ENCODE measurements around the gene KRTAP10-1.

Gene KRTAP10-1

DNA sequence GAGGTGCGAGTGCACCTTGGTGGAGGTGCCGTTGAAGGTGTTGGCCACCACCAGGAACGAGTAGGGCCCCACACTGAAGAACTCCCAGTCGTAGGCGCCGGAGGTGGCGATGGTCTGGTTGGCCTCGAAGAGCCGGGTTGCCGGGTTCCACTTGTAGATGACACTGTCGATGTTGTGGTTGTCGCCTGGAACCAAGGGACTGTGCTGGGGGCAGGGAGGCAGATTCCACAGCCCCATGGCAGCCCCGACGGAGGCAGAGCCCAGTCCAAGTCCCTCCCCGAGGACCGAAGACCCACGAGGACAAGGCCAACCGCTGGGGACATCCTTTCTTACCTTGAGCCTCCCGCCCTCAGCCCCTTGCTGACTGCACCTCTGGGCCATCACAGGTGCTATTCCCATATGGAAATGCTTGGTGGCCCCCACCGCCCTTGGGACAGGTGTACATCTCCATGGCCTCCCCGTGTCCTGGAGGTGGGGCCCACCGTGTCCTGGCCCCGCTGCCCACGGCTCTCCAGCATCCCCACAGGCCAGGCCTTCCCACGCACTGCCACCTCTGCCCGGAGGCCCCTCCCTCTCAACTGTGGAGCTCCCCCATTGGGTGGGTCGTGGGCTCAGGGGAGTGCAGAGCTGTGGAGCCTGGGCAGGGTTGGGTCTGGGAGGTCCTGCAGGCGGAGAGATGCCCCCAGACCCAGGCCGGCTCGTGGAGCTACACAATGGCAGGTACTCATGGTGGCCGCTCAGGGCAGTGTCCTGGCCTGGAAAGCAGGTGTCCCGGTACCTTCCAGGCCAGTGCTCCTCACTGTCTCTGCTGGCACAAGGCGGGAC lies 17.9 kb downstream of the KRTAP10-1 start:
- no peak overlapping the region for H2AFZ ChIP-seq (ENCODE audit: low read length)
- H3K9me3 ChIP-seq (ENCODE audit: low read length) = peaks cover 3% of the 10 kb centered on the region; the same call in 1 of the 2 replicates
- H3K9ac ChIP-seq (ENCODE audit: low read length) = no peak overlapping the region
- H3K4me2 ChIP-seq (ENCODE audit: low read length) = no peak overlapping the region
- no peak overlapping the region for H3K4me3 ChIP-seq (ENCODE audit: low read depth, low read length, poor library complexity, severe bottlenecking)
- no peaks in the 10 kb centered on the region for H3K27me3 ChIP-seq (ENCODE audit: insufficient read depth, low read length)
- H3K9me2 ChIP-seq (ENCODE audit: low read depth, low read length) = no peaks in the 10 kb centered on the region
- H3F3A ChIP-seq (ENCODE audit: insufficient read depth, low read length) = no peaks in the 10 kb centered on the region
- H4K20me1 ChIP-seq (ENCODE audit: insufficient read depth, low read length) = no peaks in the 10 kb centered on the region
- H3K4me1 ChIP-seq (ENCODE audit: insufficient read depth, low read length, severe bottlenecking) = no peaks in the 10 kb centered on the region
- no peak overlapping the region for H3K27ac ChIP-seq (ENCODE audit: low read depth, low read length, poor library complexity, severe bottlenecking)
- TF ChIP-seq EZH2 (IDR thresholded peaks at IDR 0.05; ENCODE audit: borderline replicate concordance, low read length) = no peak
- TF ChIP-seq, protein P1, sequence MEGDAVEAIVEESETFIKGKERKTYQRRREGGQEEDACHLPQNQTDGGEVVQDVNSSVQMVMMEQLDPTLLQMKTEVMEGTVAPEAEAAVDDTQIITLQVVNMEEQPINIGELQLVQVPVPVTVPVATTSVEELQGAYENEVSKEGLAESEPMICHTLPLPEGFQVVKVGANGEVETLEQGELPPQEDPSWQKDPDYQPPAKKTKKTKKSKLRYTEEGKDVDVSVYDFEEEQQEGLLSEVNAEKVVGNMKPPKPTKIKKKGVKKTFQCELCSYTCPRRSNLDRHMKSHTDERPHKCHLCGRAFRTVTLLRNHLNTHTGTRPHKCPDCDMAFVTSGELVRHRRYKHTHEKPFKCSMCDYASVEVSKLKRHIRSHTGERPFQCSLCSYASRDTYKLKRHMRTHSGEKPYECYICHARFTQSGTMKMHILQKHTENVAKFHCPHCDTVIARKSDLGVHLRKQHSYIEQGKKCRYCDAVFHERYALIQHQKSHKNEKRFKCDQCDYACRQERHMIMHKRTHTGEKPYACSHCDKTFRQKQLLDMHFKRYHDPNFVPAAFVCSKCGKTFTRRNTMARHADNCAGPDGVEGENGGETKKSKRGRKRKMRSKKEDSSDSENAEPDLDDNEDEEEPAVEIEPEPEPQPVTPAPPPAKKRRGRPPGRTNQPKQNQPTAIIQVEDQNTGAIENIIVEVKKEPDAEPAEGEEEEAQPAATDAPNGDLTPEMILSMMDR (IDR thresholded peaks at IDR 0.05; ENCODE audit: low read length) = no peak
- H3K36me3 ChIP-seq (ENCODE audit: insufficient read depth, low read length) = no peaks in the 10 kb centered on the region
- H3K79me2 ChIP-seq (ENCODE audit: insufficient read depth, low read length) = no peaks in the 10 kb centered on the region

DNA sequence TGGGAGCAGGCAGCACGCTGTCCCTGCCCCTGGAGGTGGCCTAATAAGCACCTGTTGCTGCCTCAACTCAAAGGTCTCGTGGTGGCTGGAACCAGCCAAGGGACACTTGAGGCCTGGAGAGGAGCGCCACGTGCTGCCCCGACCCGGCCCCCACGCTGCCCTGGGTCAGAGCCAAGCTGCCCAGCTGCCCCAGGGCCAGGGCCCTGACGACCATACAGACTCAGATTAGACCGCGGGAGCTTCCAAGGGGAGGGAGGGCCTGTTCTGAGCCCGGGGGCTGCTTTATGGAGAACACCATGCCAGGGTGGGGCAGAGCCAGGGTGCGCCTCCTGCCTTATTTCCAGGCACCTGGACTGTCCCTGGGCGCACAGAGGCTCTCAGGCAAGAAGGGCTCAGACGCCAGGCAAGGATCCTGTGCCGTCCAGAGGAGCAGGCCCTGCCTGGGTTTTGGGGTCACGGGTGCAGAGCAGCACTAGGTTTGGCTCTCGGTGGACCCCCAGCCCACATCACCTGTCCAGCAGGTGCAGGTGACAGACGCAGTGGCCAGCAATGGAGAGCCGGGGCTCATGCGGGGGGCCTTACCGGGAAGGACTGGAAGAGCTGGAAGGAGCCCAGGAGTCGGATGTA lies 18.6 kb downstream of the KRTAP10-1 start:
- no peaks in the 10 kb centered on the region for H3K27me3 ChIP-seq (ENCODE audit: insufficient read depth, low read length)
- no peaks in the 10 kb centered on the region for H3K9me2 ChIP-seq (ENCODE audit: low read depth, low read length)
- no peak for TF ChIP-seq EZH2 (IDR thresholded peaks at IDR 0.05; ENCODE audit: borderline replicate concordance, low read length)
- TF ChIP-seq, protein P1 (IDR thresholded peaks at IDR 0.05; ENCODE audit: low read length) = no peak
- H3K4me2 ChIP-seq (ENCODE audit: low read length) = no peak overlapping the region
- H3K36me3 ChIP-seq (ENCODE audit: insufficient read depth, low read length) = no peaks in the 10 kb centered on the region
- H3K79me2 ChIP-seq (ENCODE audit: insufficient read depth, low read length) = no peaks in the 10 kb centered on the region
- H3K4me3 ChIP-seq (ENCODE audit: low read depth, low read length, poor library complexity, severe bottlenecking) = no peak overlapping the region
- no peak overlapping the region for H2AFZ ChIP-seq (ENCODE audit: low read length)
- no peak overlapping the region for H3K9ac ChIP-seq (ENCODE audit: low read length)
- no peaks in the 10 kb centered on the region for H4K20me1 ChIP-seq (ENCODE audit: insufficient read depth, low read length)
- peaks cover 3% of the 10 kb centered on the region; the same call in 1 of the 2 replicates for H3K9me3 ChIP-seq (ENCODE audit: low read length)
- no peaks in the 10 kb centered on the region for H3K4me1 ChIP-seq (ENCODE audit: insufficient read depth, low read length, severe bottlenecking)
- no peak overlapping the region for H3K27ac ChIP-seq (ENCODE audit: low read depth, low read length, poor library complexity, severe bottlenecking)
- H3F3A ChIP-seq (ENCODE audit: insufficient read depth, low read length) = no peaks in the 10 kb centered on the region

DNA sequence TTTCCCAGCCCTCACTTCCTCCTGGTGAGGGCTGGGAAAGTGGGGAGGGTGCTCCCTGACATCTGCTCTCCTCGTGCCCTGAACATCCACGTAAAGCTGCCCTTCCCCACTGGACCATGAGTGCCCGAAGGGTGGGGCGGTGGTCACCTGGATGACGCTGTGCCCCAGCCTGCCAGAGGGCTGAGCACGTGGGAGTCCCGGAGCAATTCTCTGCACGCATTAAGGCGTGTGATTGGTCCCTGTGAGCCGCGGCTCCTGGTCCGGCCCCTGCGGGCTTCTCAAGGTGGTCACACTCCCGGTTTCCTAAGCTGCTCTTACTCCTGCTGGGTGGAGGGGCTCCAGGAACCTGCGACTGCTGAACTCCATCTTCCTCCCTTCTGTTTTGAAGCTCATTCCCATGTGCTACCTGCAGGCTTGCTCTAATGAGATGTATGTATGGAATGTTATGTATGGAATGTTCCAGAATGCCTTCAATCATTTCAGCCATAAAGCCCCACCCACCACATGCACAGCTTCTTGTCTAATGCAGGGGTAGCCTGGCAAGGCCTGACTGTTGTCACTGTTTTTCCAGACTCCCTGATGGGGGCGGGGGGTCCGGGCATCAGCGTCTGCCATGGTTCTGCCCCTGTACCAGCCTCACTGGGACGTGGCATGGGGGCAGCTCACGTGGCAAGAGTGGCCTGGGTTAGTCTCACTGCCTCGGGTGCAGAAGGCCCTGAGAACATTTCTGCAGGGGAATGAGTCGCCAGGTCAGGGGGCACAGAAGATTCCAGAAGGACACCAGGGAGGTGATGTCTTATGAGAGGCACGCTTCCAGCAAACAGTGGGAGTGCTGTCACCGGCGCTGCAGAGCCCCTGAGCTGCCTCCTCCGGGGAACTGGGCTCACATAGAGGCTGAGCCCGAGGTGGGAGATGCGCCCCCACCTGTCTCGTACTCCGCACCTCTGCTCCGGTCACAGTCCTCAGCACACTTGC lies 19.4 kb downstream of the KRTAP10-1 start:
- H4K20me1 ChIP-seq (ENCODE audit: insufficient read depth, low read length) = no peaks in the 10 kb centered on the region

More for the DNA sequence above, 19.4 kb downstream of the KRTAP10-1 start:
- H3K79me2 ChIP-seq (ENCODE audit: insufficient read depth, low read length) = no peaks in the 10 kb centered on the region
- H3F3A ChIP-seq (ENCODE audit: insufficient read depth, low read length) = no peaks in the 10 kb centered on the region
- peaks cover 3% of the 10 kb centered on the region; the same call in 1 of the 2 replicates for H3K9me3 ChIP-seq (ENCODE audit: low read length)
- H3K4me2 ChIP-seq (ENCODE audit: low read length) = no peak overlapping the region
- TF ChIP-seq, protein P1 (IDR thresholded peaks at IDR 0.05; ENCODE audit: low read length) = no peak
- no peak for TF ChIP-seq EZH2 (IDR thresholded peaks at IDR 0.05; ENCODE audit: borderline replicate concordance, low read length)
- no peaks in the 10 kb centered on the region for H3K36me3 ChIP-seq (ENCODE audit: insufficient read depth, low read length)
- H3K27ac ChIP-seq (ENCODE audit: low read depth, low read length, poor library complexity, severe bottlenecking) = no peak overlapping the region
- H3K4me3 ChIP-seq (ENCODE audit: low read depth, low read length, poor library complexity, severe bottlenecking) = no peak overlapping the region
- H3K4me1 ChIP-seq (ENCODE audit: insufficient read depth, low read length, severe bottlenecking) = no peaks in the 10 kb centered on the region
- H3K9me2 ChIP-seq (ENCODE audit: low read depth, low read length) = no peaks in the 10 kb centered on the region
- no peak overlapping the region for H3K9ac ChIP-seq (ENCODE audit: low read length)
- no peak overlapping the region for H2AFZ ChIP-seq (ENCODE audit: low read length)
- no peaks in the 10 kb centered on the region for H3K27me3 ChIP-seq (ENCODE audit: insufficient read depth, low read length)

Data from OCI-LY1 (cell line).